K562 (cell line): ENCODE measurements around the gene SH3D21. TPM values are rescaled to one million over a fixed set of nuclear protein-coding genes. Genes with fewer than 3 reads are reported as not detected.

ENCODE experiments used
- ARID1B ChIP-seq: fragments of 450-650 bp; IDR thresholded peaks from 2 replicates; pipeline ENCODE4 v1.6.1; 2016; ENCODE audit warnings: antibody characterized with exemption, mild to moderate bottlenecking, inconsistent platforms
- ARNT ChIP-seq, 2 experiments: fragments of 450-650 bp; IDR thresholded peaks; 2 replicates each; pipeline ENCODE4 v1.6.1; 2016; ENCODE audit warnings: mild to moderate bottlenecking in 1 of 2
- ATF6 ChIP-seq: sonication (generic); formaldehyde crosslinking; IDR thresholded peaks from 2 replicates; pipeline ENCODE4 v1.4.0; 2020; ENCODE audit warnings: mild to moderate bottlenecking, missing genetic modification reagents
- BACH1 ChIP-seq: fragments of 200-800 bp; sonication (Bioruptor generic); IDR thresholded peaks from 2 replicates; pipeline ENCODE4 v1.6.1; 2016; ENCODE audit warnings: missing genetic modification characterization, missing compliant biosample characterization
- BCL6 ChIP-seq: fragments of 250-450 bp; sonication (Bioruptor Pico); IDR thresholded peaks from 2 replicates; pipeline ENCODE4 v1.4.0; 2020
- CREB3L1 ChIP-seq: fragments of 450-650 bp; IDR thresholded peaks from 2 replicates; pipeline ENCODE4 v1.6.1; 2014; ENCODE audit warnings: low read depth, mild to moderate bottlenecking, moderate library complexity, borderline replicate concordance
- EP300 ChIP-seq: IDR thresholded peaks from 2 replicates; pipeline ENCODE4 v1.6.1; 2012; ENCODE audit warnings: low read length, improper control_type of control experiment
- ETS2 ChIP-seq: IDR thresholded peaks from 2 replicates; pipeline ENCODE4 v1.6.1; 2016; ENCODE audit warnings: borderline replicate concordance, missing genetic modification characterization, mild to moderate bottlenecking, moderate library complexity, missing compliant biosample characterization; ENCODE audit not compliant: poor library complexity, severe bottlenecking
- HEY1 ChIP-seq: fragments of 250-450 bp; sonication (Bioruptor Pico); IDR thresholded peaks from 2 replicates; pipeline ENCODE4 v1.5.0; 2020; ENCODE audit warnings: mild to moderate bottlenecking, moderate library complexity, borderline replicate concordance
- HNRNPH1 ChIP-seq: fragments of 200-400 bp; formaldehyde crosslinking; optimal IDR thresholded peaks from 2 replicates; pipeline ENCODE3; 2017; ENCODE audit warnings: low read depth, mild to moderate bottlenecking, low read length, moderate library complexity
- MIER1 ChIP-seq: fragments of 450-650 bp; IDR thresholded peaks from 2 replicates; pipeline ENCODE4 v1.6.1; 2016; ENCODE audit warnings: antibody characterized with exemption, mild to moderate bottlenecking, low read depth
- NCOA2 ChIP-seq, 2 experiments: fragments of 450-650 bp; IDR thresholded peaks; 2 replicates each; pipeline ENCODE4 v1.6.1; 2018; ENCODE audit warnings: mild to moderate bottlenecking in 2 of 2, moderate library complexity in 1 of 2; ENCODE audit not compliant: partially characterized antibody in 2 of 2
- NCOR1 ChIP-seq: fragments of 450-650 bp; IDR thresholded peaks from 2 replicates; pipeline ENCODE4 v1.6.1; 2016; ENCODE audit warnings: mild to moderate bottlenecking, moderate library complexity
- NUFIP1 ChIP-seq: fragments of 450-650 bp; IDR thresholded peaks from 2 replicates; pipeline ENCODE4 v1.6.1; 2018; ENCODE audit not compliant: partially characterized antibody
- OTX1 ChIP-seq: fragments of 450-650 bp; formaldehyde crosslinking; IDR thresholded peaks from 2 replicates; pipeline ENCODE4 v1.4.0; 2022; ENCODE audit warnings: mild to moderate bottlenecking
- PHTF2 ChIP-seq: fragments of 250-450 bp; sonication (Bioruptor Pico); IDR thresholded peaks from 2 replicates; pipeline ENCODE4 v1.5.0; 2021; ENCODE audit warnings: mild to moderate bottlenecking
- SREBF1 ChIP-seq: fragments of 150-350 bp; IDR thresholded peaks from 2 replicates; pipeline ENCODE4 v1.6.1; 2014; ENCODE audit warnings: antibody characterized with exemption, low read depth, low read length, borderline replicate concordance
- TCFL5 ChIP-seq: fragments of 250-450 bp; sonication (Bioruptor Pico); conservative IDR thresholded peaks from 2 replicates; pipeline ENCODE4 v1.6.1; 2021; ENCODE audit warnings: mild to moderate bottlenecking, moderate library complexity, matching md5 sums
- WHSC1 ChIP-seq: IDR thresholded peaks from one replicate; pipeline ENCODE4 v1.6.1; 2012; ENCODE audit warnings: low read length, control low read depth, inconsistent platforms
- ZBTB1 ChIP-seq: sonication (generic); formaldehyde crosslinking; IDR thresholded peaks from 2 replicates; pipeline ENCODE4 v1.8.1; 2023; ENCODE audit warnings: missing genetic modification reagents, low read depth, mild to moderate bottlenecking, borderline replicate concordance
- ZNF3 ChIP-seq: fragments of 250-450 bp; sonication (Bioruptor Pico); IDR thresholded peaks from 2 replicates; pipeline ENCODE4 v1.5.0; 2021; ENCODE audit warnings: mild to moderate bottlenecking, moderate library complexity
- ZNF57 ChIP-seq: fragments of 450-650 bp; formaldehyde crosslinking; IDR thresholded peaks from 2 replicates; pipeline ENCODE4 v1.4.0; 2020; ENCODE audit warnings: mild to moderate bottlenecking, moderate library complexity
- ZZZ3 ChIP-seq: fragments of 450-650 bp; IDR thresholded peaks from 2 replicates; pipeline ENCODE4 v1.6.1; 2016; ENCODE audit warnings: antibody characterized with exemption, mild to moderate bottlenecking, moderate library complexity
- polyA plus RNA-seq, 8 experiments: library from polyadenylated mRNA; depleted of rRNA in 4 of 8; stranded (reverse) in 5 of 8; unstranded in 3 of 8; fragments of >200 nt; fragmentation: Nextera tagmentation in 2 of 8; fragmentation: Illumina TruSeq in 1 of 8; extraction: Ambion mirVana in 2 of 8; extraction: Trizol in 1 of 8; gene quantifications; 2 replicates each; pipeline versions ENCODE4 v1.2.1 to v1.2.3, GENCODE V29; 2011 to 2014; ENCODE audit warnings: inconsistent platforms in 1 of 8, missing spikeins in 1 of 8
- total RNA-seq, 7 experiments: library from RNA; depleted of rRNA in 6 of 7; stranded (reverse); fragments of >200 nt in 6 of 7; fragmentation: Illumina TruSeq in 2 of 7; extraction: Trizol in 2 of 7; gene quantifications; 2 replicates each; pipeline versions ENCODE4 v1.2.1 to v1.2.3, GENCODE V29; 2011 to 2021; ENCODE audit warnings: low replicate concordance in 1 of 7
- TF ChIP-seq, protein P1 (sequence below): sonication (generic); formaldehyde crosslinking; IDR thresholded peaks from 2 replicates; pipeline ENCODE4 v1.8.0; 2022; ENCODE audit warnings: mild to moderate bottlenecking, missing genetic modification reagents
- TF ChIP-seq, protein P2 (sequence below): fragments of 250-450 bp; sonication (Bioruptor Pico); IDR thresholded peaks from 2 replicates; pipeline ENCODE4 v1.6.1; 2021; ENCODE audit warnings: mild to moderate bottlenecking

The SH3D21 gene
- total and polyA plus RNA-seq, 9 of the 15 experiments (the other 6 are each of a cell fraction or from before 2014, with no cell fraction given) = 0.01 to 4.7 (median 1.8) TPM

GRCh38 chr1:36321119-36321951 is 15.2 kb downstream of the SH3D21 start (continued):
- TF ChIP-seq ZNF57 (CRISPR knock-in tag) (peak; percentile 66; the same call in 1 of the 2 replicates), OTX1 (CRISPR knock-in tag) (no peak), BACH1 (tag) (no peak), ZZZ3 (no peak), TCFL5 (CRISPR knock-in tag) (no peak), EP300 (peak; percentile 63), WHSC1 (no peak), PHTF2 (CRISPR knock-in tag) (0 out of 2 replicates have a peak, but pooled peaks have one; percentile 36), ZNF3 (no peak), BCL6 (no peak), CREB3L1 (peak; percentile 91; the same call in 1 of the 2 replicates), NCOR1 (peak; percentile 80), ARNT (IDR thresholded peaks at IDR 0.05) (peak in 1 of 2 experiments; percentile 63; a peak in 1 of 4 replicates), ETS2 (no peak), NCOA2 (IDR thresholded peaks at IDR 0.05; ENCODE audit: partially characterized antibody in 2 of 2) (no peak), ZBTB1 (CRISPR knock-in tag) (peak; percentile 88; the same call in 1 of the 2 replicates), NUFIP1 (peak; percentile 55), HNRNPH1 (no peak), ARID1B (peak; percentile 61), SREBF1 (no peak), HEY1 (no peak), MIER1 (peak; percentile 23; the same call in 1 of the 2 replicates), ATF6 (CRISPR knock-in tag) (peak; percentile 94; the same call in 1 of the 2 replicates)
- TF ChIP-seq, protein P1, sequence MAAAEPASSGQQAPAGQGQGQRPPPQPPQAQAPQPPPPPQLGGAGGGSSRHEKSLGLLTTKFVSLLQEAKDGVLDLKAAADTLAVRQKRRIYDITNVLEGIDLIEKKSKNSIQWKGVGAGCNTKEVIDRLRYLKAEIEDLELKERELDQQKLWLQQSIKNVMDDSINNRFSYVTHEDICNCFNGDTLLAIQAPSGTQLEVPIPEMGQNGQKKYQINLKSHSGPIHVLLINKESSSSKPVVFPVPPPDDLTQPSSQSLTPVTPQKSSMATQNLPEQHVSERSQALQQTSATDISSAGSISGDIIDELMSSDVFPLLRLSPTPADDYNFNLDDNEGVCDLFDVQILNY (CRISPR knock-in tag) = peak; percentile 85
- TF ChIP-seq, protein P2, sequence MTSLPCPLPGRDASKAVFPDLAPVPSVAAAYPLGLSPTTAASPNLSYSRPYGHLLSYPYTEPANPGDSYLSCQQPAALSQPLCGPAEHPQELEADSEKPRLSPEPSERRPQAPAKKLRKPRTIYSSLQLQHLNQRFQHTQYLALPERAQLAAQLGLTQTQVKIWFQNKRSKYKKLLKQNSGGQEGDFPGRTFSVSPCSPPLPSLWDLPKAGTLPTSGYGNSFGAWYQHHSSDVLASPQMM (CRISPR knock-in tag) = no peak
